GM19467 (cell line): Measurements from ENCODE around the gene DCUN1D3.
"Not testable (repeated sequence)": the region's sequence is repeated elsewhere in the genome, so short reads cannot be mapped to it uniquely, and the experiment has no call there.

ENCODE experiments used
- ATAC-seq: cut with Tn5 transposase; IDR thresholded peaks from one replicate; pipeline ENCODE4 v1.9.1; 2021; ENCODE audit warnings: mild to moderate bottlenecking, moderate library complexity; ENCODE audit not compliant: unreplicated experiment

DCUN1D3 gene

DNA sequence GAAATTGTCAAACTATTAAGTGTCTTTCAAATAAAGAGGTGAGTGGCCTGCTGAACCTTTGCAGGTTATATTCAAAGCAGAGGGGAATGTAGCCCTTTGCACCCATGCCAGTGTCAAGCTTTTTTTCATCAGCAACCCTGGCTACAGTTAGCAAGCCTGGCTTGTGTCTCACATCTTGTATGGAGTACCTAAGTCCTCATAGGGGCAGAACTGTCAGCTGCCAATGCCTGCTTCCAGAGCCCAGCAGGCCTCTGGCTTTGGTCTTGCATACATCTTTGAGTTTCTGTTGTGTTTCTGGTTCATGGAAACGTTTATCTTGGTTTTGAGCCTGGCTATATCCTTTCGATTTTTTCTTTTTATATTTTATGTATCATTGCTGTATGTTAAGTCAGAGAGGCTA lies 67.1 kb downstream of the DCUN1D3 start:
- ATAC-seq = no peak

- no peak for ATAC-seq
Observed at GRCh38 chr16:20830372-20830771, 69.8 kb downstream of the DCUN1D3 start.

DNA sequence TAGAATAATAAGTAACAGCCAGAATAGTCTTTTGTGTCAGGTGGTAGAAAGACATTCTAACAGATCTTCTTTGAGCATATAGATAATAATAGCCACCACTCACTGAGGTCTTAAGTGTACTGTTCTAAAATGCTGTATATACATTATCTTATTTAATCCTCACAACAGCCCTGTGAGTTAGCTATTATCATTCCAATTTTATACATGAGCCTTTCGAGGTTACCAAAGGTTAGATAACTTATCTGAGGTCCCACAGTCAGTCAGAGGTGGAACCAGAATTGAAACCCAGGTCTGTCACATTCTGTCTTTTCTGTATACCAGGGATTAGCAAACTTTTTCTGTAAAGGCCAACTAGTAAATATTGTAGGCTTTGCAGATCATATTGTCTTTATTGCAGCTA lies 70.6 kb downstream of the DCUN1D3 start:
- ATAC-seq = no peak

- no peak for ATAC-seq
Observed at GRCh38 chr16:20826039-20826566, 74.1 kb downstream of the DCUN1D3 start.

- no peak for ATAC-seq
Observed at GRCh38 chr16:20822521-20823325, 77.4 kb downstream of the DCUN1D3 start.

DNA sequence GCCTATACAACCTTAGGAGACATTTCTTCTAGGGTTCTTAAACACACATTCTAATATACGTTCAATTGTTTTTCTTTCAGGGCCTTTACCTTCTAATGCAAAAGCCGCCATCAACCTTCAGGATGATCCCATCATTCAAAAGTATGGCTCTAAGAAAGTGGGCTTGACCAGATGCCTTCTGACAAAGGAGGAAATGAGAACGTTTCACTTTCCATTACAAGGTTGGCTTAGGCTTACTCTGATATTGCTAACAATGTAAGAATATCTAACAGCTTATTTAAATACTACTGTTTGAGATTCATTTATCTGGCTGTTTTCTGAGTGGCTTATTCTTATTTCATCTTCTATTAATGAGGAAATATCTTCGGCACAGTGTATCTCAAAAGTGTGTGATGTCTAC lies 78.5 kb downstream of the DCUN1D3 start:
- ATAC-seq = no peak

DNA sequence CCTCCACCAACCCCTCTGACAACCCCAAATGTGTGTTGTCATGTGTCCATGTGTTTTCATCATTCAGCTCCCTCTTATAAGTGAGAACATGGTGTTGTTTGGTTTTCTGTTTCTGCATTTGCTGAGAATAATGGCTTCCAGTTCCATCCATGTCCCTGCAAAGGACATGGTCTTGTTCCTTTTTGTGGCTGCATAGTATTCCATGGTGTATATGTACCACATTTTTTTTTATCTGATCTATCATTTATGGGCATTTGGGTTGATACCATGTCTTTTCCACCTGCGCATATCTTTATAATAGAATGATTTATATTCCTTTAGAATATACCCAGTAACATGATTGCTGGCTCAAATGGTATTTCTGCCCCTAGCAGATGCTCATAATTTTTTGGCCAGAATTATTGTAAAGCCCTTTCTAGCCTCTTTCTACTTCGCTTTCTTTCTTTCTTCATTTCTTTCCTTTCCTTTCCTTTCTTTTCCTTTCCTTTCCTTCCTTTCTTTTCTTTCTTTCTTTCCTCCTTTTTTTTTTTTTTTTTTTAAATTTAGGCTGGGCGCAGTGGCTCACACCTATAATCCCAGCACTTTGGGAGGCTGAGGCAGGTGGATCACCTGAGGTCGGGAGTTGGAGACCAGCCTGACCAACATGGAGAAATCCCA lies 81.1 kb downstream of the DCUN1D3 start:
- ATAC-seq = no peak

- ATAC-seq = no peak
Observed at GRCh38 chr16:20814784-20815183, 85.4 kb downstream of the DCUN1D3 start.

DNA sequence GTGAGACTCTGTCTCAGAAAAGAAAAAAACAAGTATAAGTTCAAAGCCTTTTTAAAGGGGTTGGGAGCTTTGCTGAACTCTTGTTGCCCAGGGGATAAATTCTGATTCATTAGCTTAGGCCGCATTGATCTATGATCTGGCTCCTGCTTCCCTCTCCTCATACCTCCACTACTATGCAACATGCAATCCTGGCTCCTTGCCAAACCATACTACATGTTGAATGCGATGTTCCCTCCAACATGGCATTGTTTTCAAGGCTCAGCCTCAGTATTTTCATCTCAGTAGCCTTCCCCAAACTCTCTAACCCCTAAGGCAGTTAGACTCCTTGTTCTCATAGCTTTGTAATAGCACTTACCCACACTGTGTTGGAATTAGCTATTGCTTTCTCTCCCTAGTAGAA lies 87.6 kb downstream of the DCUN1D3 start:
- ATAC-seq = no peak

- ATAC-seq = no peak
Observed at GRCh38 chr16:20811889-20812439, 88.2 kb downstream of the DCUN1D3 start.

- ATAC-seq = no peak
Observed at GRCh38 chr16:20807862-20808261, 92.3 kb downstream of the DCUN1D3 start.

- peak; percentile 80 for ATAC-seq
Observed at GRCh38 chr16:20806168-20807050, 93.7 kb downstream of the DCUN1D3 start, which contains the start of the genes ERI2 and REXO5. ERI2 (minus strand) TSS chr16:20806472; CDS start chr16:20806430, 42 bp downstream. REXO5 (plus strand) TSS chr16:20806527; CDS start chr16:20806954, 427 bp downstream.

DNA sequence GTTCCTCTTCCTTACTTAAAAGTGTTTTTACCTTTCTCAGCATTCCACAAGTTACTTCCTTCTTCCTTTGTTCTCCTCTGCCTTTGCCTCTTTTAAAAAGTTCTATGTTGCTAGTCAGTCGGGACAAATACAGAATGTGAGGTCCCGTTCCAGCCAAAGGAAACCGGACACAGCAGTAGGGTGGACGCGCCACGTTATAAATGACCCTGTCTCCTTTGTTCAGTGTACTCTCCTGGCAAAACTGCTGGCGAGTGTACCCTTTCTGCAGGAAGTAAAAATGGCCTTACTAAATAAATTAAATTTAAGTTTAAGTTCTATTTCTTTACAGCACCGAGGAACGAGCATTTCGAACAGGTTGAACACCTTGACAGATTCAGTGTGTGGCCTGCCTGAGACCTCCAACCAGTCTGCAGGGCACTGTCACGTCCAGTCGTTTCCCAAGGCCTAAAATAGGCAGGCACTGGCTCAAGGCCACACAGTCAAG lies 94.4 kb downstream of the DCUN1D3 start:
- not testable (repeated sequence) for ATAC-seq
